IPS-18a (cell line): Measurements from ENCODE around the gene GRAP2.

Experiments used
- H3K27ac ChIP-seq: one replicate; pipeline ENCODE4 v1.5.1; 2013; ENCODE audit warnings: low read length
- H3K27me3 ChIP-seq: one replicate; pipeline ENCODE4 v1.6.1; 2013; ENCODE audit warnings: mild to moderate bottlenecking, low read length; ENCODE audit not compliant: control insufficient read depth, insufficient read depth
- H3K36me3 ChIP-seq: one replicate; pipeline ENCODE4 v1.6.1; 2013; ENCODE audit warnings: low read depth, low read length; ENCODE audit not compliant: control insufficient read depth
- H3K4me1 ChIP-seq: one replicate; pipeline ENCODE4 v1.6.1; 2013; ENCODE audit warnings: low read depth, low read length; ENCODE audit not compliant: control insufficient read depth
- H3K4me3 ChIP-seq: one replicate; pipeline ENCODE4 v1.5.1; 2013; ENCODE audit warnings: low read length
- H3K9ac ChIP-seq: one replicate; pipeline ENCODE4 v1.6.1; 2013; ENCODE audit warnings: mild to moderate bottlenecking, low read length, moderate library complexity
- H3K9me3 ChIP-seq: one replicate; pipeline ENCODE4 v1.6.1; 2013; ENCODE audit warnings: low read depth, low read length; ENCODE audit not compliant: control insufficient read depth

GRAP2 gene

GRCh38 chr22:40002935-40003715 is 102.2 kb downstream of the GRAP2 start:
- H3K27me3 ChIP-seq: no peaks in the 10 kb centered on the region
- no peaks in the 10 kb centered on the region for H3K9me3 ChIP-seq
- H3K4me3 ChIP-seq: no peak overlapping the region
- no peaks in the 10 kb centered on the region for H3K36me3 ChIP-seq
- no peak overlapping the region for H3K27ac ChIP-seq
- H3K9ac ChIP-seq: no peak overlapping the region
- H3K4me1 ChIP-seq: peaks cover 37% of the 10 kb centered on the region

- no peaks in the 10 kb centered on the region for H3K36me3 ChIP-seq
- no peak overlapping the region for H3K9ac ChIP-seq
- H3K27ac ChIP-seq: no peak overlapping the region
- H3K4me3 ChIP-seq: no peak overlapping the region
- no peaks in the 10 kb centered on the region for H3K9me3 ChIP-seq
- H3K4me1 ChIP-seq: peaks cover 35% of the 10 kb centered on the region
- no peaks in the 10 kb centered on the region for H3K27me3 ChIP-seq
Measured at GRCh38 chr22:40004836-40005235, 104.0 kb downstream of the GRAP2 start.

GRCh38 chr22:40006641-40007040 is 105.8 kb downstream of the GRAP2 start:
- Histone ChIP-seq H3K27me3 (peaks cover 7% of the 10 kb centered on the region), H3K27ac (no peak overlapping the region), H3K4me1 (peaks cover 30% of the 10 kb centered on the region), H3K9me3 (no peaks in the 10 kb centered on the region), H3K9ac (no peak overlapping the region), H3K4me3 (no peak overlapping the region), H3K36me3 (no peaks in the 10 kb centered on the region)

- H3K27ac ChIP-seq: no peak overlapping the region
- no peaks in the 10 kb centered on the region for H3K9me3 ChIP-seq
- H3K4me1 ChIP-seq: peaks cover 21% of the 10 kb centered on the region
- no peak overlapping the region for H3K4me3 ChIP-seq
- no peak overlapping the region for H3K9ac ChIP-seq
- H3K27me3 ChIP-seq: peaks cover 7% of the 10 kb centered on the region
- no peaks in the 10 kb centered on the region for H3K36me3 ChIP-seq
Measured at GRCh38 chr22:40007853-40008710, 107.2 kb downstream of the GRAP2 start.

- Histone ChIP-seq H3K27me3 (peaks cover 7% of the 10 kb centered on the region), H3K9ac (no peak overlapping the region), H3K36me3 (no peaks in the 10 kb centered on the region), H3K4me3 (peak overlapping the region; percentile 19), H3K4me1 (peaks cover 21% of the 10 kb centered on the region), H3K27ac (no peak overlapping the region), H3K9me3 (no peaks in the 10 kb centered on the region)
Measured at GRCh38 chr22:40008726-40009291, 107.9 kb downstream of the GRAP2 start.

- H3K27ac ChIP-seq: no peak overlapping the region
- peaks cover 7% of the 10 kb centered on the region for H3K27me3 ChIP-seq
- H3K9me3 ChIP-seq: no peaks in the 10 kb centered on the region
- no peaks in the 10 kb centered on the region for H3K36me3 ChIP-seq
- H3K4me3 ChIP-seq: peak overlapping the region; percentile 19
- H3K4me1 ChIP-seq: peaks cover 21% of the 10 kb centered on the region
- H3K9ac ChIP-seq: no peak overlapping the region
Measured at GRCh38 chr22:40009292-40009774, 108.4 kb downstream of the GRAP2 start.

GRCh38 chr22:40009951-40010671 is 109.2 kb downstream of the GRAP2 start:
- H3K4me3 ChIP-seq: peak overlapping the region; percentile 19
- H3K36me3 ChIP-seq: no peaks in the 10 kb centered on the region
- peaks cover 7% of the 10 kb centered on the region for H3K27me3 ChIP-seq
- H3K9ac ChIP-seq: no peak overlapping the region
- H3K4me1 ChIP-seq: peaks cover 21% of the 10 kb centered on the region
- no peak overlapping the region for H3K27ac ChIP-seq
- no peaks in the 10 kb centered on the region for H3K9me3 ChIP-seq

GRCh38 chr22:40010746-40011145 is 109.9 kb downstream of the GRAP2 start:
- Histone ChIP-seq H3K36me3 (no peaks in the 10 kb centered on the region), H3K4me1 (peaks cover 21% of the 10 kb centered on the region), H3K4me3 (no peak overlapping the region), H3K9ac (no peak overlapping the region), H3K27ac (no peak overlapping the region), H3K9me3 (no peaks in the 10 kb centered on the region), H3K27me3 (peaks cover 7% of the 10 kb centered on the region)

- no peaks in the 10 kb centered on the region for H3K9me3 ChIP-seq
- H3K27ac ChIP-seq: no peak overlapping the region
- peaks cover 7% of the 10 kb centered on the region for H3K4me1 ChIP-seq
- peaks cover 7% of the 10 kb centered on the region for H3K27me3 ChIP-seq
- H3K4me3 ChIP-seq: no peak overlapping the region
- H3K36me3 ChIP-seq: peaks cover under 1% of the 10 kb centered on the region
- H3K9ac ChIP-seq: no peak overlapping the region
Measured at GRCh38 chr22:40014667-40015248, 113.9 kb downstream of the GRAP2 start.

- Histone ChIP-seq H3K4me1 (peaks cover under 1% of the 10 kb centered on the region), H3K36me3 (peaks cover 5% of the 10 kb centered on the region), H3K27ac (no peak overlapping the region), H3K9ac (no peak overlapping the region), H3K4me3 (no peak overlapping the region), H3K9me3 (no peaks in the 10 kb centered on the region), H3K27me3 (peaks cover 4% of the 10 kb centered on the region)
Measured at GRCh38 chr22:40015358-40015976, 114.6 kb downstream of the GRAP2 start.
